ENCODE measurements around the gene HOXB9. TPM values are rescaled to one million over a fixed set of nuclear protein-coding genes. Genes with fewer than 3 reads are reported as not detected.

The HOXB9 gene
- total and polyA plus RNA-seq, 9 of the 15 experiments (the other 6 are each of a cell fraction or from before 2014, with no cell fraction given): 3.1 to 196 (median 77.6) TPM

DNA sequence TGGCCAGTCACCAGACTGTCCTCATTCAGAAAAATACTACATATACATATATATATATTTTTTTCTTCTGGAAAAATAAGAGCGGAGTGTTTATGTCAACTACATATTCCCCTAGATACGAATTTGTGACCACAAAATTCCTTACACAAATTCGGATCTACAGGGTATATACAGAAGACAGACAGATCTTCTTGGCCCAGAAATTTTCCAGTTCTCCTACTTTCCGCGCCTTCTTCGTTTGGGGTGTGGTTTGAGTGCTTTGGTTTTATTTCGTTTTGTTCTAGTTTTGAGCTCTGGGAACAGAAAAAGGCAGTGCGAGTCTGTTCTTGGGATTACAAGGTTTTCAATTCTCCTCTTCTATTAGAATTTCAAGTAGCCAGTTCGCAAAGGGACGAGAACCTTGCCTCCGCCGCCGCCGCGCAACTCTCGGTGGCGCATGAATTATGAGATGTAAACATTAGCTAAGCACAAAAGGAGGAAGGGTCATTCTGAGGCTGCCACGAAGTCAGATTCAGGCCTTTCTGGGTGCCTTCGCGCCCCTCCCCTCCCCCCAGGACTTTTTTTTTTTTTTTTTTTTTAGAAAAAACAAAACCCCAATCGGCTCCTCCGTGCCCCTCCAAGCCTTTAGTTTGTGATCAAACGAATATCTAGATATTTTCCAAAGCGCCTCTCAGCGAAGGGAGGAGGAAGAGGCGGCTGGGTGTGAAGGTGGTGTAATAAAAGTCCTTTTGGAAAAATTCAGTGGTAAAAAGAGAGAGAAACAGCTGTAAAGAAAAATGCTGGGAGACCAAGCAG lies 46.2 kb downstream of the HOXB9 start (continued):
- TF ChIP-seq DMBX1 (CRISPR knock-in tag; IDR thresholded peaks at IDR 0.05; ENCODE audit: borderline replicate concordance) (peak; percentile 55; the same call in 1 of the 2 replicates), KAT8 (IDR thresholded peaks at IDR 0.05; ENCODE audit: low read depth) (no peak), PHF20 (IDR thresholded peaks at IDR 0.05; ENCODE audit: partially characterized antibody) (no peak), ZNF445 (CRISPR knock-in tag; IDR thresholded peaks at IDR 0.05; ENCODE audit: low read depth) (no peak), U2AF1 (optimal IDR thresholded peaks at IDR 0.05; ENCODE audit: low read depth, low read length) (peak; percentile 14), CBX8 (IDR thresholded peaks at IDR 0.05; ENCODE audit: borderline replicate concordance, extremely low read depth, low read depth, low read length, poor library complexity, severe bottlenecking) (no peak), RCOR1 (IDR thresholded peaks at IDR 0.05; ENCODE audit: borderline replicate concordance in 1 of 2, low read depth in 2 of 2, low read length in 2 of 2) (no peak), TAF1 (IDR thresholded peaks at IDR 0.05; ENCODE audit: control insufficient read depth, extremely low read depth, insufficient read depth, low read length, severe bottlenecking) (peak; percentile 42), NCOA2 (IDR thresholded peaks at IDR 0.05; ENCODE audit: partially characterized antibody in 2 of 2) (no peak), ZNF263 (CRISPR knock-in tag; IDR thresholded peaks at IDR 0.05; ENCODE audit: borderline replicate concordance) (no peak), ZNF212 (CRISPR knock-in tag; IDR thresholded peaks at IDR 0.05) (no peak), GABPB1 (CRISPR knock-in tag; IDR thresholded peaks at IDR 0.05) (no peak), POLR2G (IDR thresholded peaks at IDR 0.05; ENCODE audit: low read depth, low read length) (peak; percentile 56), ZBTB8A (IDR thresholded peaks at IDR 0.05; ENCODE audit: partially characterized antibody) (no peak), GATA2 (CRISPR knock-in tag; IDR thresholded peaks at IDR 0.05) (no peak), ZNF586 (CRISPR knock-in tag; conservative IDR thresholded peaks at IDR 0.05) (no peak), FOSL1 (tag; conservative IDR thresholded peaks at IDR 0.05) (peak; percentile 36; the same call in 1 of the 2 replicates), ZNF668 (CRISPR knock-in tag; IDR thresholded peaks at IDR 0.05) (no peak)
- TF ChIP-seq, protein P1, sequence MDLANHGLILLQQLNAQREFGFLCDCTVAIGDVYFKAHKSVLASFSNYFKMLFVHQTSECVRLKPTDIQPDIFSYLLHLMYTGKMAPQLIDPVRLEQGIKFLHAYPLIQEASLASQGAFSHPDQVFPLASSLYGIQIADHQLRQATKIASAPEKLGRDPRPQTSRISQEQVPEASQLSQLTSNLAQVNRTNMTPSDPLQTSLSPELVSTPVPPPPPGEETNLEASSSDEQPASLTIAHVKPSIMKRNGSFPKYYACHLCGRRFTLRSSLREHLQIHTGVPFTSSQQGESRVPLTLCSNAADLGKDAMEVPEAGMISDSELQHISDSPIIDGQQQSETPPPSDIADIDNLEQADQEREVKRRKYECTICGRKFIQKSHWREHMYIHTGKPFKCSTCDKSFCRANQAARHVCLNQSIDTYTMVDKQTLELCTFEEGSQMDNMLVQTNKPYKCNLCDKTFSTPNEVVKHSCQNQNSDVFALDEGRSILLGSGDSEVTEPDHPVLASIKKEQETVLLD (IDR thresholded peaks at IDR 0.05): 0 out of 2 replicates have a peak, but pooled peaks have one; percentile 31
- TF ChIP-seq, protein P2, sequence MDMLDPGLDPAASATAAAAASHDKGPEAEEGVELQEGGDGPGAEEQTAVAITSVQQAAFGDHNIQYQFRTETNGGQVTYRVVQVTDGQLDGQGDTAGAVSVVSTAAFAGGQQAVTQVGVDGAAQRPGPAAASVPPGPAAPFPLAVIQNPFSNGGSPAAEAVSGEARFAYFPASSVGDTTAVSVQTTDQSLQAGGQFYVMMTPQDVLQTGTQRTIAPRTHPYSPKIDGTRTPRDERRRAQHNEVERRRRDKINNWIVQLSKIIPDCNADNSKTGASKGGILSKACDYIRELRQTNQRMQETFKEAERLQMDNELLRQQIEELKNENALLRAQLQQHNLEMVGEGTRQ (CRISPR knock-in tag; IDR thresholded peaks at IDR 0.05): no peak
- TF ChIP-seq, protein P3, sequence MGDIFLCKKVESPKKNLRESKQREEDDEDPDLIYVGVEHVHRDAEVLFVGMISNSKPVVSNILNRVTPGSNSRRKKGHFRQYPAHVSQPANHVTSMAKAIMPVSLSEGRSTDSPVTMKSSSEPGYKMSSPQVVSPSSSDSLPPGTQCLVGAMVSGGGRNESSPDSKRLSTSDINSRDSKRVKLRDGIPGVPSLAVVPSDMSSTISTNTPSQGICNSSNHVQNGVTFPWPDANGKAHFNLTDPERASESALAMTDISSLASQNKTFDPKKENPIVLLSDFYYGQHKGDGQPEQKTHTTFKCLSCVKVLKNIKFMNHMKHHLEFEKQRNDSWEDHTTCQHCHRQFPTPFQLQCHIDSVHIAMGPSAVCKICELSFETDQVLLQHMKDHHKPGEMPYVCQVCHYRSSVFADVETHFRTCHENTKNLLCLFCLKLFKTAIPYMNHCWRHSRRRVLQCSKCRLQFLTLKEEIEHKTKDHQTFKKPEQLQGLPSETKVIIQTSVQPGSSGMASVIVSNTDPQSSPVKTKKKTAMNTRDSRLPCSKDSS (IDR thresholded peaks at IDR 0.05; ENCODE audit: low read depth, partially characterized antibody): no peak
- TF ChIP-seq, protein P4, sequence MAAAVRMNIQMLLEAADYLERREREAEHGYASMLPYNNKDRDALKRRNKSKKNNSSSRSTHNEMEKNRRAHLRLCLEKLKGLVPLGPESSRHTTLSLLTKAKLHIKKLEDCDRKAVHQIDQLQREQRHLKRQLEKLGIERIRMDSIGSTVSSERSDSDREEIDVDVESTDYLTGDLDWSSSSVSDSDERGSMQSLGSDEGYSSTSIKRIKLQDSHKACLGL (CRISPR knock-in tag; IDR thresholded peaks at IDR 0.05; ENCODE audit: borderline replicate concordance, poor library complexity, severe bottlenecking): no peak
- TF ChIP-seq, protein P5, sequence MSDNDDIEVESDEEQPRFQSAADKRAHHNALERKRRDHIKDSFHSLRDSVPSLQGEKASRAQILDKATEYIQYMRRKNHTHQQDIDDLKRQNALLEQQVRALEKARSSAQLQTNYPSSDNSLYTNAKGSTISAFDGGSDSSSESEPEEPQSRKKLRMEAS (CRISPR knock-in tag; IDR thresholded peaks at IDR 0.05): no peak

Data from K562 (cell line).